ENCODE results near the gene C1orf159.

DNA sequence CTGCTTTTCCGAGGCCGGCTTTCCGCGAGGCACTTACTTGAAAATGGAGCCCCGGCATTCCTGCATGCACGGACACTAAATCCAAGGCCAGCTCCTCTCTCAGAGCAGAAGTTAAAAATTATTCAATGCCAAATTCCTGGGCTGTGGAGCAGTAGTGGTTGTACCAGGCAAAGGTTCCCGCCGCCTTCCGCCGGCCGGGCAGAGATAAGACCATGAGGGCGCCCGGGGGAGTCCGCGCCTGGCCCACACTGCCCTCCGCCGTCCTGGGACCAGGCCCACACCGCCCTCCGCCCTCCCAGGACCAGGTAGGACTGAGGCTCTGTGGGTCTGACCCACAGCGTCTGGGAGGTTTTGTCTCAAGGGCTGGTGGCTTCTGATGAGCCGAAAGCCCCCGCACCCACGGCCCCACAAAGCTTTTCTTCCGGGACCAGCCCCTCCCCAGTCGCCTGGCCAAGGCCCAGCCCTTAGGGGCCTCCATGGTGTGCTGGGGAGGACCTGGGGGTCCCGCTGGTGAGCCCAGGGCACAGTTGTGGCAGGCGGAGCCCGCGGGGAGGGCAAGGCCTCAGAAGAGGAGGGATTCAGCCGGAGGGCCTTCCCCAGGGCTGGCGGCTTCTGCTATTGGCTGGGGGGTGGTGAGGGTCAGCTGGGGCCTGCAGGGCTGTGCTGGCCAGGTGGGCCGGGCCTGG is 12.7 kb upstream of the C1orf159 start:
- peak in 1 of 2 donors; percentile 50 for TF ChIP-seq POLR2A (IDR thresholded peaks at IDR 0.05)
- TF ChIP-seq, protein P1, sequence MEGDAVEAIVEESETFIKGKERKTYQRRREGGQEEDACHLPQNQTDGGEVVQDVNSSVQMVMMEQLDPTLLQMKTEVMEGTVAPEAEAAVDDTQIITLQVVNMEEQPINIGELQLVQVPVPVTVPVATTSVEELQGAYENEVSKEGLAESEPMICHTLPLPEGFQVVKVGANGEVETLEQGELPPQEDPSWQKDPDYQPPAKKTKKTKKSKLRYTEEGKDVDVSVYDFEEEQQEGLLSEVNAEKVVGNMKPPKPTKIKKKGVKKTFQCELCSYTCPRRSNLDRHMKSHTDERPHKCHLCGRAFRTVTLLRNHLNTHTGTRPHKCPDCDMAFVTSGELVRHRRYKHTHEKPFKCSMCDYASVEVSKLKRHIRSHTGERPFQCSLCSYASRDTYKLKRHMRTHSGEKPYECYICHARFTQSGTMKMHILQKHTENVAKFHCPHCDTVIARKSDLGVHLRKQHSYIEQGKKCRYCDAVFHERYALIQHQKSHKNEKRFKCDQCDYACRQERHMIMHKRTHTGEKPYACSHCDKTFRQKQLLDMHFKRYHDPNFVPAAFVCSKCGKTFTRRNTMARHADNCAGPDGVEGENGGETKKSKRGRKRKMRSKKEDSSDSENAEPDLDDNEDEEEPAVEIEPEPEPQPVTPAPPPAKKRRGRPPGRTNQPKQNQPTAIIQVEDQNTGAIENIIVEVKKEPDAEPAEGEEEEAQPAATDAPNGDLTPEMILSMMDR (IDR thresholded peaks at IDR 0.05), result no peak
